Left lobe of liver (tissue), 2 donors: ENCODE results near the gene ADD1. TPM values are rescaled to one million over a fixed set of nuclear protein-coding genes. Genes with fewer than 3 reads are reported as not detected.

Experiments
- ATAC-seq: fragments of 200-7000 bp; cut with Tn5 transposase; one replicate; pipeline ENCODE4 v1.9.1; 2020; ENCODE audit warnings: mild to moderate bottlenecking, moderate library complexity
- DNase-seq: peaks from one replicate; pipeline ENCODE4 v3.0.0-alpha.2; 2020; ENCODE audit warnings: low spot score
- total RNA-seq: library from RNA; stranded (reverse); gene quantifications from one replicate; pipeline ENCODE4 v1.2.1, GENCODE V29; 2021
- donor health status: DM: no; HTN: no; CAD: no; lungs with moderate emphysema.
- donor health status: DM: no; HTN: yes; CAD: no.

The ADD1 gene
- total RNA-seq, 1 donor from 2014 or later, result 113 TPM

DNA sequence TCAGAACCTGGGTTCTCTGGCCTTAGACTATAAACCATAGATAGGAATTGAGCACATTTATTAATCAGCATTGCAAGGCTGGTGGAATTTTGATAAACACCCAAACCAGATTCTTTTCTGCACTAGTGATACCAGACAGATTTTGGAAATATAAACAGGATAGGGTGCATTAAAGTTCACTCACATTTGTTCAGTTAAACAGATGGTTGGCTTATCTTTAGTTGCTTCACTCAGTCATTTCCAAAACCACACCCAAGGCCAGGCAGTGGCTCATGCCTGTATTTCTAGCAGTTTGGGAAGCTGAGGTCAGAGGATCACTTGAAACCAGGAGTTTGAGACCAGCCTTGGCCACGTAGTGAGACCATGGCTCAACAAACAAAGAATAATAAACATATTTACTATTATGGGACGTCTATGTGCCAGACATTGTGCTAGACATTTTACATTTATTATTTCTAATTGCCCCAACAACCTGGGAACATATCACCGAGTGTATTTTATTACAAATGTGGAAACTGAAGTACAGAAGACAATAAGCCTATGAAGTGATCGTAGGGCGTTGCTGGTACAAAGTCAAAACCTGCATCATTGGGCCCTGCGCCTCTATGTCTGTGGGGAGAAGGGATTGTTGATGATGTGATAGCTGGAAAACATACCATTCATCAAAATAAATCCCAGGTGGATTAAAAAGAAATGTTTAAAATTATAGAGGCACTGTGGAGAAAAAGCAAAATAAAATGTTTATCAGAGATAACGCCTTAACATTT lies 15.0 kb downstream of the ADD1 start:
- ATAC-seq (peak; percentile 88), DNase-seq (peak; percentile 64)

DNA sequence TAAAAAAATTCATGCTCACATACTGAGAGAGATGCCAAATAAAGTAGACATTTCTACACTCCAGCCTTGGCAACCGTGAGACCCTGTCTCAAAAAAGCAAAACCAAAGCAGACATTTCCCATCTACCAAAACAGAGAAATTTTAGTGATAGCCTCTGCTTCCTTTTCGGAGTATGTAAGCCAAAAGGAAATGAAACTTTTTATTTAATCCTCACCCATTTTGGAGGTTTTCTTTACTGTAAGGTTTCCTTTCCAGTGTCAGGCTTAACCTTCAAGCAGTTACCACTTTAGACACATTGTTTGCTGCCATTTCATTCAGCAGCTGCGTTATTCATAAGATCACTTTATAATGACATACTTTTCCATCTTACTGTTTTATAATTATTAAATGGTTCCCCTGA lies 15.9 kb downstream of the ADD1 start:
- DNase-seq, result no peak
- ATAC-seq, result no peak

- DNase-seq (no peak), ATAC-seq (peak; percentile 56)
These were observed 17.0 kb downstream of the ADD1 start for GRCh38 chr4:2860391-2861348.

GRCh38 chr4:2861631-2862436 lies 18.2 kb downstream of the ADD1 start:
- DNase-seq (no peak), ATAC-seq (no peak)

- ATAC-seq (no peak), DNase-seq (no peak)
These were observed 18.9 kb downstream of the ADD1 start for GRCh38 chr4:2862528-2862927.

GRCh38 chr4:2863649-2864048 lies 20.0 kb downstream of the ADD1 start:
- ATAC-seq, result no peak
- DNase-seq, result no peak

DNA sequence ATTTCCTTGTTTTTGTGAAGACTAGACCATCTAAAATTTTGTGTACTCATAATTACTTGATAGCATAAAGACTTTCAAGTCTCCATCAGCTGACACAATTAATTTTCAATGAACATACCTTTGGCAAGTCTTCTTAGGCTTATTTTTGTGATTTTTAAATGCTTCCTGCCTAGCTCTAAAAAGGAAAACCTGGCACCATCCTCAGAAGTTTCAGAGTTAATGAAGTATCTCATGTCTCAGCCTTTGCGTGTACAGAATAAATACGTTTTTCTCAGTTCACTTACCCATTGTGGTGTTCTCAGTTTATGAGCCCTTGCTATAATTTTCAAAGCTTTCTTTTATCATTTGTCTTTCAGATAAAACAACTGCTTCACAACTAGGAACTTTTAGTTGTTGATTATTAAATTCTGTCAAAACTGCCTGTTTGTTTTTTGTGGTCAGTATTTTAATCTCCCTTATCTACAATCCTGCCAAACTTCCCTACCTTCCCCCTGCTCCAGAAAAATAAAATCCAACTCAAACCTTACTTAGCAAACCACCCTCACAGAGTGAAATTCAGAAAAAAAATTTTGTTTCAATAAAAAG lies 21.6 kb downstream of the ADD1 start:
- ATAC-seq, result no peak
- no peak for DNase-seq

DNA sequence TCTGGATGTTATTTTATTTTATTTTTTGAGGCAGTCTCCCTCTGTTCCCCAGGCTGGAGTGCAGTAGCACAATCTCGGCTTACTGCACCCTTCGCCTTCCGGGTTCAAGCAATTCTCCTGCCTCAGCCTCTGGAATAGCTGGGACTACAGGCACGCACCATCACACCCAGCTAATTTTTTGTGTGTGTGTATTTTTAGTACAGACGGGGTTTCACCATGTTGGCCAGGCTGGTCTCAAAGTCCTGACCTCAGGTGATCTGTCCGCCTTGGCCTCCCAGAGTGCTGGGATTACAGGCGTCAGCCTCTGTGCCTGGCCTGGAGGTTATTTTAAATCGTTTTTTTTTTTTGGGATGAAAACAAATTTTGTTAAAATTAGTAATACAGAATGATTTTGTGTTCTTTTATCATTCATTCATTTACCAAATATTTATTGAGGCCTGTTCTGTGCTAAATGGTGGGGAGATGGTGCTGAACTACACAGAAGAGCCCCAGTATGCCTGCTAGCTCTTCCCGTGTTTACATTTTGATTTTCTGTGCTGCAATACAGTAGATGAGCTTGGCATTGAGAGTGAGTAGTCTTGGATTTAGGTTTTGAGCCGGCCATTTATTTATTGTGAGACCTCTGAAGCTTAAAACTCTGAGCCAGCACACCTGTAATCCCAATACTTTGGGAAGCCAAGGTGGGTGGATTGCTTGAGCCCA lies 22.7 kb downstream of the ADD1 start:
- DNase-seq, result peak; percentile 66
- peak; percentile 40 for ATAC-seq

DNA sequence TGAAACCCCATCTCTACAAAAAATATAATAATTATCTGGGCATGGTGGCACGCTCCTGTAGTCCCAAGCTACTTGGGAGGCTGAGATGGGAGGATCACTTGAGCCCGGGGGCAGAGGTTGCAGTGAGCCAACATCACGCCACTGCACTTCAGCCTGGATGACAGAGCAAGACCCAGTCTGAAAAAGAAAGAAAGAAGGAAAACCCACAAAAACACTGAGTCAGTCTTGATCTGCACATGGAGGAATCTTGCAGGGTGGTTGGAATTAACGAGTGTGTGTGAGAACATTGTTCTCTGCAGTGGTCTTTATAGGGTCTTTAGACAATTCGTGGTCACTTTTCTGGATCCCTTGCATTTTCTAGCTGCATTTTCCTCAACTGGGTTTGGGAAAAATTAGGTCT lies 23.2 kb downstream of the ADD1 start:
- DNase-seq (no peak), ATAC-seq (no peak)

GRCh38 chr4:2867758-2868491 lies 24.3 kb downstream of the ADD1 start:
- ATAC-seq (peak; percentile 52), DNase-seq (no peak)

DNA sequence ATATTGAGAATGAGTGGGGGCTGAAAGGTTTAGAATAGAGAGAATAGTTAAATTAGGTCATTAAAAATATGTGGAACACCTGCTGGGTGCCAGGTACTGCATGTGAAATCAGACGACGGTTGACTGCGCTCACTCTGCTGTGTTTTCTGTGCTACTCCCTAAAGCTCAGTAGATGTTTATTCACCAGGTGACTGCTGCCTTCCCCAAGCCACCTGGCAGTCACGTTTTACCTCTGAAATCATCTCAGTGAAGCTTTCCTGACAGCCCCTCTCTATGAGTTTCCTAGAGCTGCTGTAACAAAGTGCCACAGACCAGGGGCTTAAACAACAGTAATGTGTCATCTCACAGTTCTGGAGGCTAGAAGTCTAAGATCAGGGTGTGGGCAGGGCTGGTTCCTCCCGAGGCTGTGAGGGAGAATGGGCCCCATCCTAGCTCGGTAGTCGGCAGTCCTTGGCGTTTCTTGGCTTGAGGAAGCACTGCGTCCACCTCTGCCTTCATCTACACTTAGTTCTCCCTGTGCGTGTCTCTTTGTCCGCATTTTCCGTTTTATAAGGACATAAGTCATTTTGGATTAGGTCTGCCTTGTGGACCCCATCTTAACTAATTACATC lies 25.3 kb downstream of the ADD1 start:
- no peak for ATAC-seq
- no peak for DNase-seq

GRCh38 chr4:2869659-2870058 lies 26.0 kb downstream of the ADD1 start:
- ATAC-seq (peak; percentile 51), DNase-seq (no peak)

GRCh38 chr4:2870082-2870481 lies 26.4 kb downstream of the ADD1 start:
- peak; percentile 75 for ATAC-seq
- no peak for DNase-seq

GRCh38 chr4:2871466-2871865 lies 27.8 kb downstream of the ADD1 start:
- DNase-seq (no peak), ATAC-seq (no peak)

GRCh38 chr4:2871911-2872310 lies 28.3 kb downstream of the ADD1 start:
- ATAC-seq (no peak), DNase-seq (no peak)

DNA sequence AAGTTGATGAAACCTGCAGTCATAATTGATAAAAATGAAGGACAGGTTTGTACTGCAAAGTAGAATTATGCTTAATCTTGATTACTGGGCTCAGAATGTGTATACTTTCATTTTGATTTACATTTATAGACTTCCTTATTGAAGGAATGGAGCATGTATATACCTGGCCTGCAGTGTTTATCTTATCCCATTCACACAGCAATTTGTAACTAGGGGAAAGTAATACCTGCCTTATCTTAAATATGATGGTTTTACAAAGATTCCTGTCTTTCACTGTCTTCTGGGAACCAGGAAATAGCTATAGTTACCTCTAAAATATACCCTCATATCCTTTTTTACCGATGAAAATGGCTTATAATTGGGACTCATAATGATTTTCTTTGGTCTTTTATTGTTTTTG lies 29.7 kb downstream of the ADD1 start:
- DNase-seq, result no peak
- no peak for ATAC-seq

GRCh38 chr4:2874861-2875260 lies 31.2 kb downstream of the ADD1 start:
- no peak for DNase-seq
- no peak for ATAC-seq

- ATAC-seq (no peak), DNase-seq (no peak)
These were observed 31.9 kb downstream of the ADD1 start for GRCh38 chr4:2875556-2875955.

DNA sequence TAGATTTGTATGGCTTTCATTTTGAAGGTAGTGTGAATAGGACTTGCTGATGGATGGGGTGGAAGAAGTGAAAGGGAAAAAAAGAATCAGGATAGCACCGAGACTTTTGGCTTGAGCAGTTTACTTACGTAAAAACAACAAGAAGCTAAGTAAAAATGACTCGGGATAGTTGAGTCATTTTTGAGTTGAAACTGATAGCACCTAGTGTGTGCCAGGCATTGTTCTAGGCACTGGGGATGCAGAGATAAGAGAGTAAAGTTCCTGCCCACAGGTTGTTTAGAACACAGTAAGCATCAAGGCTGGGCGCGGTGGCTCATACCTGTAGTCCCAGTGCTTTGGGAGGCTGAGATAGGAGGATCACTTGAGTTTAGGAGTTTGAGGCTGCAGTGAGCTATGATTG lies 34.7 kb downstream of the ADD1 start:
- DNase-seq (no peak), ATAC-seq (no peak)
